ENCODE measurements around the gene NF1. TPM values are rescaled to one million over a fixed set of nuclear protein-coding genes. Genes with fewer than 3 reads are reported as not detected.
"Not testable (repeated sequence)": the region's sequence is repeated elsewhere in the genome, so short reads cannot be mapped to it uniquely, and the experiment has no call there.

The NF1 gene
- total RNA-seq, 1 experiment from 2014 or later = 25.1 TPM

DNA sequence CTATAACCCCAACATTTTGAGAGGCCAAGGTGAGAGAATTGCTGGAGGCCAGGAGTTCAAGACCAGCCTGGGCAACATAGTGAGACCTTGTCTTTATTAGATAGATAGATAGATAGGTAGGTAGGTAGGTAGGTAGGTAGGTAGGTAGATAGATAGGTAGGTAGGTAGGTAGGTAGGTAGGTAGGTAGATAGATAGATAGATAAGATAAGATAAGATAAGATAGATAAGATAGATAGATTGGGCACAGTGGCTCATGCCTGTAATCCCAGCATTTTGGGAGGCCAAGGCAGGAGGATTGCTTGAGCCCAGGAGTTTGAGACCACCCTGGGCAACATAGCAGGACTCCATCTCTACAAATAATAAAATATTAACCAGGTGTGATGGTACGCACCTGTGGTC is 168.1 kb downstream of the NF1 start:
- in situ Hi-C loops (cut with HindIII; ENCODE audit: low pct_unique_long_range_greater_than_20kb, low sequenced_read_pairs); DNase-seq (ENCODE audit: low read depth, low spot score): not testable (repeated sequence)

DNA sequence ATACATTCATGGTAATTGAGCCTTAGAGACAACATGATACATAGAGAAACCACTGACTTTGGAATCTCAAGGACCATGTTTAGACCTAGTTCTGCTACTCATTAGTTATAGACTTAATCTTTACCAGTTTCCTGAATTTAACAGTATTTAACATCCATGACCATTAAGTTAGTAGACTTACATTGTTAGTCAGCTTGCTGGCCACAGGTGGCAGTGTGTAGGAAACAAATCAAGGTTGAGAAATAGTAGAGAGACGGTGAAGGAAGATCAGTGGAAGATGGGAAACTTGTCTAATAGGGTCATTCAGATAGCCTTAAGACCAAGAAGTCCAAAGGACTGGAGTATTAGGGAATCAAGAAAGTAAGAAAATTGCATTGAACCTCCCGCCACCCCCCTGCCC is 171.3 kb downstream of the NF1 start:
- peak; percentile 44 for DNase-seq (ENCODE audit: low read depth, low spot score)
- in situ Hi-C loops (cut with HindIII; ENCODE audit: low pct_unique_long_range_greater_than_20kb, low sequenced_read_pairs) = no loop called here

- in situ Hi-C loops (cut with HindIII; ENCODE audit: low pct_unique_long_range_greater_than_20kb, low sequenced_read_pairs) = no loop called here
- DNase-seq (ENCODE audit: low read depth, low spot score) = peak; percentile 4
These were observed 174.3 kb downstream of the NF1 start for GRCh38 chr17:31269036-31269577.

DNA sequence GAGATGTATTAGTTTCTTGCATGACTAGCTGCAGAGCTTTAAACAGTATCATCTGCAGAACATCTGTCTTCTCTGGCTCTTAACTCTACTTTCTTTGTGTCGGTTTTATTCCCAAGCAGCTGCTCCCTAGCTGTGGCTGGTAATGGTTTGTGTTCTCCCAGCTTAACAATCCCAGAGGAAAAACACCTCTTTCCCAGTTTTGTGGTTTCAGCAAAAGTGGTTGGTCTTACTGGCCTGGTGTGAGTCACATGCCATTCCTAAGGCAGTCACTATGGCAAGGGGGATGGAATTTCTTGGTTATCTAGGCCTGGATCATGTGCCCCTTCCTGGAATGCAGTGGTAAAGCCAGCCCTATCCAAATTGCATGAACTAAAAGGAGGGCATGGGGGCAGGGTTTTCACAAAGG is 174.8 kb downstream of the NF1 start:
- in situ Hi-C loops (cut with HindIII; ENCODE audit: low pct_unique_long_range_greater_than_20kb, low sequenced_read_pairs) = no loop called here
- peak; percentile 97 for DNase-seq (ENCODE audit: low read depth, low spot score)

- in situ Hi-C loops (cut with HindIII; ENCODE audit: low pct_unique_long_range_greater_than_20kb, low sequenced_read_pairs) = no loop called here
- DNase-seq (ENCODE audit: low read depth, low spot score) = no peak
These were observed 177.5 kb downstream of the NF1 start for GRCh38 chr17:31272236-31272635.

GRCh38 chr17:31272803-31273202 is 178.0 kb downstream of the NF1 start:
- in situ Hi-C loops (cut with HindIII; ENCODE audit: low pct_unique_long_range_greater_than_20kb, low sequenced_read_pairs) = no loop called here
- DNase-seq (ENCODE audit: low read depth, low spot score) = no peak

DNA sequence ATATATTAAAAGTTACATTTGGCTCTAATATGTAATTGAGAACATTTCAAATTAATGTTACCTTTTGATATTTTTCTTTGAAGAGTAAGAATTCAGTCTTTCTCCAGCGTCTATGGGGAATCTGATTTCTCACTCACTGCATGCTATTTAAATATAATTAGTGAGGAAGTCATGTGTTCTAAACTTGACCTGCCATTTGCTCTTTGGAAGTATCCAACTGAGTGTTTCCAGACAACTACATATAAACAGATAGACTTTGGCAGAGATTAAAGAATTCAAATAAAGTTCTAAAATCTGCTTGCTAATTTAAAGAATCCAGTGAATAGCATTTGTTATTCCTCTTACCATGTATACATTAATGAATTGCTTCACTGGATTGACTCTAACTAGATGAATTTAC is 178.7 kb downstream of the NF1 start:
- no peak for DNase-seq (ENCODE audit: low read depth, low spot score)
- in situ Hi-C loops (cut with HindIII; ENCODE audit: low pct_unique_long_range_greater_than_20kb, low sequenced_read_pairs) = no loop called here

DNA sequence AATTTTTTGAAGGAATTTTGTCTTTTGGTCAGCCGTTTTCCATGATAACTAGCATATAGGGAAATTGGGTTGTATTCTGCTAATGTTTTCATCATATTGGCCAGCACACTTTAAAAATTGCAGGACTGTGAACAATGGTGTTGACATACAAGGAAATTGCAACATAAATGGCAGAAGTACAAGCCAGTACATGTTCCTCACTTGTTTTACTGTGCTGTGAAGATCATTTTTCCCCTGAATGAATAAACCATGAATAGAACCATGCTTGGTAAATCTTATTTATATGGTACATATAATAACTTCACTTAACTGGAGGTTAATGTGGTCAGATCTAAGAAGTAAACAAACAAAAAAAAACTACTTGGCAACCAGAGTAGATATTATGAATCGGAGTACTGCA is 179.5 kb downstream of the NF1 start:
- in situ Hi-C loops (cut with HindIII; ENCODE audit: low pct_unique_long_range_greater_than_20kb, low sequenced_read_pairs) = no loop called here
- DNase-seq (ENCODE audit: low read depth, low spot score) = peak; percentile 13

DNA sequence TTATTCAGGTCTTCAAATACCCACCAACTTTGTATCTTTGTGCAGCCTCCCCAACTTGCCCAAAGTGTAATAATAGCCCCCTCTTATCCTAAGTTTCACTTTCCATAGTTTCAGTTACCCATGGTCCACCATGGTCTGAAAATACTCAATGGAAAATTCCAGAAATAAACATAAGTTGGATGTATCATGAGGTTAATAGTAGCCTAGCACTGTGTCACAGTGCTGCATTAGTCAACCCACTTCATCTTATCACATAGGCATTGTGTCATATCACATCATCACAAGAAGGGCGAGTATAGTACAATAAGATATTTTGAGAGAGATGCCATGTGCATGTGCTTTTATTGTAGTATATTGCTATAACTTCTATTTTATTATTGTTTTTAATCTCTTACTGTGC is 180.3 kb downstream of the NF1 start:
- in situ Hi-C loops (cut with HindIII; ENCODE audit: low pct_unique_long_range_greater_than_20kb, low sequenced_read_pairs) = no loop called here
- no peak for DNase-seq (ENCODE audit: low read depth, low spot score)

DNA sequence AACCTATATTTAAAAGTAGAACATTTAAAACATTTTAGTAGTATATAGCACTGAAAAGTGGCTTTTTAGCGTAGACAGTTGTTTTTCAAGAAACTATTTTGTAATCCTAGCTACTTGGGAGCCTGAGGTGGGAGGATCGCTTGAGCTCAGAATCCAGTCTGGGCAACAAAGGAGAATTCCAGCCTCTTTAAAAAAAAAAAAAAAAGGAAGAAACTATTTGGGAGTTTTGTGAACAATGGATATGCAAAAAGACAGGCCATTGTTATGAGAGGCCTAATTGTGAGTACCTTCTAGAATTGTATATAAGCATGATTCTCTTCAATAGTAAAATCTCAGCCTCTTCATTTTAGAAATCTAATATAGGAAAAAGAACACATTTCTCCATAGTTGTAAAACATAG is 184.6 kb downstream of the NF1 start:
- DNase-seq (ENCODE audit: low read depth, low spot score) = no peak
- in situ Hi-C loops (cut with HindIII; ENCODE audit: low pct_unique_long_range_greater_than_20kb, low sequenced_read_pairs) = no loop called here

DNA sequence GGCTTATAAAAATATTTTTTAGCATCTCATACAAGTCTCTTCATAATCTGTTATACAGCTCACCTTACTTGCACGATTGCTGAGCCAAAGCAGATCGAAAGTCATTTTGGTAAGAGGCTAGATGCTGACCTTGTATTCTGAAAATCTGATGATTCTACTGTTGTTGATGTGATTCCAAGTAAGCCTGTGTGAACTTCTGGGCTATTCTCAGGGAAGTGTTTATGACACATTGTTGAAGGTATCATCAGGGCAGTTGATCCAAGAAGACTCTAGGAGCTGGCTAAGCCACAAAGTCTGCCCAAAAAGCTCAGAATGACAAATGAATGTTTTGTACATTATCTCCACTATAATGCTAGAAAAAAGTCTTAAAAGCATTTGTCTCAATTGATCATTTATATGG is 186.3 kb downstream of the NF1 start:
- in situ Hi-C loops (cut with HindIII; ENCODE audit: low pct_unique_long_range_greater_than_20kb, low sequenced_read_pairs) = no loop called here
- no peak for DNase-seq (ENCODE audit: low read depth, low spot score)

DNA sequence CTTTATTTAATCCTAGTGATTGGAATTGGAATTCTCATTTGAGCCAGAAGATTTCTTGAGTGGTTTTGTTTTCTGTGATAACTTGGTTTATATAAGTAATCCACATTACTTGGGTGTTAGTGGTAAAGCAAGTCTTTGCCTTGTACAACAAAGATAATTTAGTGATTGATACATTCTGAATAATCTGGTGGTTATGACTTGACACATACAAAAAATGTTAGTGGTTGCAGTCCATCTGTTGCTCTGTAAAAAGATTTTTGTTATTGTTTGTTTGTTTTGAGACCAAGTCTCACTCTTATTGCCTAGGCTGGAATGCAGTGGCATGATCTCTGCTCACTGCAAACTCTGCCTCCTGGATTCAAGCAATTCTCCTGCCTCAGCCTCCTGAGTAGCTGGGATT is 189.1 kb downstream of the NF1 start:
- in situ Hi-C loops (cut with HindIII; ENCODE audit: low pct_unique_long_range_greater_than_20kb, low sequenced_read_pairs) = no loop called here
- DNase-seq (ENCODE audit: low read depth, low spot score) = no peak

DNA sequence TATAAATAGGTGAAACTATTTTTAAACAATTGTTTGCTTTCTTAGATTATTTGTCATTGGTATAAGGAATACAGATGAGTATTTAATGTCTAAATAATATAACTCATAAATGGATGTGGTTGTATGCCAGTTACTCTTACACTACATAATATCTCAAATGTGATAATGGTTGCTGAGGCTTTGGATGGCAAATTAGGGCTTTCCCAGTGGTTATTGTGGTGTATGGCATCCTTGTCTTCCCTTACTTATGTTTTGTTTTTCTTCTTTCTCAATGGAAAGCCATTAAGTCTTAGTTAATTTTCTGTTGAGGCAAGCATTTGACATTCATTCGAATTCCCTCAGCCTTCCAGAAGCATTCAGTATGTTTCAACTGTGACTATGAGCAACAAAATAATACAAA is 191.8 kb downstream of the NF1 start:
- in situ Hi-C loops (cut with HindIII; ENCODE audit: low pct_unique_long_range_greater_than_20kb, low sequenced_read_pairs) = no loop called here

GRCh38 chr17:31287932-31288331 is 193.2 kb downstream of the NF1 start:
- in situ Hi-C loops (cut with HindIII; ENCODE audit: low pct_unique_long_range_greater_than_20kb, low sequenced_read_pairs); DNase-seq (ENCODE audit: low read depth, low spot score): not testable (repeated sequence)

More for the DNA sequence above, 191.8 kb downstream of the NF1 start:
- DNase-seq (ENCODE audit: low read depth, low spot score) = peak; percentile 17

DNA sequence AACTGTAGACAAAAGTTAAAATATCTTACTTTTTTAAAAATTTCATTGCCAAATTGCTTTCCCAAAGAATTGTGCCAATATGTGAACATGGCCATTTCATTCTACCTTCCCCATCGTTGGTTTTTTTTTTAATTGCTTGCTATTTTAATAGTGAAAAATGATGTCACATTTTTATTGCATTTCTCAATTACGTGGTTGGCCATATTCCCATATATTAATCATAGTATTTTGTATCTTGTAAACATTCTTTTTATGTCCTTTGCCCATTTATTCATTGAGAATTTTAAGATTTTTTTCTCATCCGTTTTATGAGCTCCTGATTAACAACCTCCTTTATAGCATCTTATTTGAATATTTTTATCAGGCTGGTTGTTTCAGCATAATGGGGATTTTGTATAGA is 195.0 kb downstream of the NF1 start:
- in situ Hi-C loops (cut with HindIII; ENCODE audit: low pct_unique_long_range_greater_than_20kb, low sequenced_read_pairs) = no loop called here
- DNase-seq (ENCODE audit: low read depth, low spot score) = no peak

DNA sequence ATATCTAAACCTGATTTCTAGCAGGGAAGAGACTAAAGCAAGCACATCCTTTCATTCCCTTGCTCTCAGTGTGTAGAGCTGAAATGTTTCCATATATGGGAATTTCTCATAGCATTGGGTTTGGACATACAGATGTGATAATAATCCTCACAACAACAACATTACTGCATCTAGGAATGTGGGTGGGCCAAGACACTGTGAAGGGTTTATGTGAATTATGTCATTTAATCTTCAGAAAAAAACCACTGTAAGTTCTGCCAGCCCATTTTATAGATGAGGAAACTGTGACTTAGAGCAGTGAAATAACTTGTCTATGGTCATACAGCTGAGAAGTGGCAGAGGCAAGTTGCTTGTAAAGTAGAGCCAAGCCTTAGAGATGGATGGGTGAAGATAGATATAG is 197.0 kb downstream of the NF1 start:
- in situ Hi-C loops (cut with HindIII; ENCODE audit: low pct_unique_long_range_greater_than_20kb, low sequenced_read_pairs) = no loop called here
- no peak for DNase-seq (ENCODE audit: low read depth, low spot score)

DNA sequence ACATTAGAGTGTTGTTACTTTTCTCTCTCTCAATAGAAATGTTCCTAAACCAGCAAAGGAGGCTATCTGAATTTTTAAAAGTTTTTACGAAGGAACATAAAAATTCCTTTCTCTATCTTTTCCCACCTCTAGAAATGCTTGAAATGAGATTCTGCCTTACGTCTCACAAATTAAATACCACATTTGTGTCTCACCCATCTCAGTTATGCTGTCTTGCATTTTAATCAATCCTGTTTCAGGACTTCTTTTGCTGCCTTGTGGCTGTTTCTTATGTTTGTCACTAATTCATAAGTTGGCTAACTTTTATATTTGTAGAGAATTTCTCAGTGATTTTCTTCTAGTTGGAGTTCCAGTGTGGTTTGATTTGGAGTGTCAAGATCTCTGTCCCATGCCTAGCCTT is 198.8 kb downstream of the NF1 start:
- in situ Hi-C loops (cut with HindIII; ENCODE audit: low pct_unique_long_range_greater_than_20kb, low sequenced_read_pairs) = no loop called here
- DNase-seq (ENCODE audit: low read depth, low spot score) = no peak

GRCh38 chr17:31294231-31294630 is 199.5 kb downstream of the NF1 start:
- in situ Hi-C loops (cut with HindIII; ENCODE audit: low pct_unique_long_range_greater_than_20kb, low sequenced_read_pairs) = no loop called here
- DNase-seq (ENCODE audit: low read depth, low spot score) = no peak

GRCh38 chr17:31294820-31295488 is 200.2 kb downstream of the NF1 start:
- in situ Hi-C loops (cut with HindIII; ENCODE audit: low pct_unique_long_range_greater_than_20kb, low sequenced_read_pairs) = no loop called here

DNA sequence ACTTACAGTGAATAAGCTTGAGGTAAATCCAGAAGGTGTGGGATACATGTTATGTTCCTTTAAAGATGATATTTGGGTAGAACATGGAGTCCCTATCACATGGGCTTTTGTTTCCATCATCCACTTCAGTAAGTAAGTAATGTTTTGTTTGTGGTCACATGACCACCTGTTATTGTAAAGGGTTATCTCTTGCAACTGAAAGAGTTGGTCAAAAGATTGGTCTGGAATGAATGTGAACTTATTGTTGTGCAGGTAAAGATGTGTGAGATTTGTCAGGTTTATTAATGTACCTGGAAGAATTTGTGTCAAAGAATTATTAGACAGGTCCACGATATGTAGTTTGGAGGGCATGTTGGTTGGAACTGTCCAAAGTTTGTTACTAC is 200.7 kb downstream of the NF1 start:
- in situ Hi-C loops (cut with HindIII; ENCODE audit: low pct_unique_long_range_greater_than_20kb, low sequenced_read_pairs) = no loop called here

More at GRCh38 chr17:31294820-31295488, 200.2 kb downstream of the NF1 start:
- no peak for DNase-seq (ENCODE audit: low read depth, low spot score)

More for the DNA sequence above, 200.7 kb downstream of the NF1 start:
- no peak for DNase-seq (ENCODE audit: low read depth, low spot score)

All from SK-MEL-5 (cell line).